Measurements from ENCODE around the gene TASP1.

Gene TASP1

GRCh38 chr20:13554706-13555105 is 84.0 kb downstream of the TASP1 start:
- H3K4me3 Mint-ChIP-seq = no peak overlapping the region
- H3K4me1 Mint-ChIP-seq = no peaks in the 10 kb centered on the region
- no peaks in the 10 kb centered on the region for H3K27me3 Mint-ChIP-seq
- H3K9me3 Mint-ChIP-seq = no peaks in the 10 kb centered on the region
- peaks cover 27% of the 10 kb centered on the region for H3K36me3 Mint-ChIP-seq
- no peak overlapping the region for H3K27ac Mint-ChIP-seq

GRCh38 chr20:13554076-13554475 is 84.7 kb downstream of the TASP1 start:
- no peaks in the 10 kb centered on the region for H3K4me1 Mint-ChIP-seq
- no peaks in the 10 kb centered on the region for H3K27me3 Mint-ChIP-seq
- H3K27ac Mint-ChIP-seq = no peak overlapping the region

GRCh38 chr20:13552061-13552460 is 86.7 kb downstream of the TASP1 start:
- Mint-ChIP-seq H3K9me3 (no peaks in the 10 kb centered on the region), H3K4me1 (no peaks in the 10 kb centered on the region), H3K36me3 (peaks cover 20% of the 10 kb centered on the region), H3K4me3 (no peak overlapping the region), H3K27ac (no peak overlapping the region), H3K27me3 (no peaks in the 10 kb centered on the region)

More at GRCh38 chr20:13554076-13554475, 84.7 kb downstream of the TASP1 start:
- Mint-ChIP-seq H3K9me3 (no peaks in the 10 kb centered on the region), H3K36me3 (peaks cover 25% of the 10 kb centered on the region), H3K4me3 (no peak overlapping the region)

GRCh38 chr20:13549451-13549850 is 89.3 kb downstream of the TASP1 start:
- no peak overlapping the region for H3K27ac Mint-ChIP-seq
- H3K36me3 Mint-ChIP-seq = peaks cover 10% of the 10 kb centered on the region
- H3K4me1 Mint-ChIP-seq = no peaks in the 10 kb centered on the region
- no peaks in the 10 kb centered on the region for H3K9me3 Mint-ChIP-seq
- H3K4me3 Mint-ChIP-seq = no peak overlapping the region
- no peaks in the 10 kb centered on the region for H3K27me3 Mint-ChIP-seq

- Mint-ChIP-seq H3K4me3 (no peak overlapping the region), H3K9me3 (no peaks in the 10 kb centered on the region), H3K27ac (no peak overlapping the region), H3K4me1 (no peaks in the 10 kb centered on the region), H3K27me3 (no peaks in the 10 kb centered on the region), H3K36me3 (peaks cover 3% of the 10 kb centered on the region)
Measured at GRCh38 chr20:13546497-13547131, 92.1 kb downstream of the TASP1 start.

GRCh38 chr20:13545790-13546189 is 92.9 kb downstream of the TASP1 start:
- Mint-ChIP-seq H3K27me3 (no peaks in the 10 kb centered on the region), H3K36me3 (peaks cover 3% of the 10 kb centered on the region), H3K4me3 (no peak overlapping the region), H3K9me3 (no peaks in the 10 kb centered on the region), H3K4me1 (no peaks in the 10 kb centered on the region), H3K27ac (no peak overlapping the region)

- Mint-ChIP-seq H3K27ac (no peak overlapping the region), H3K36me3 (peaks cover 3% of the 10 kb centered on the region), H3K4me3 (no peak overlapping the region), H3K9me3 (no peaks in the 10 kb centered on the region), H3K4me1 (no peaks in the 10 kb centered on the region), H3K27me3 (no peaks in the 10 kb centered on the region)
Measured at GRCh38 chr20:13543783-13544182, 94.9 kb downstream of the TASP1 start.

- Mint-ChIP-seq H3K36me3 (peaks cover 12% of the 10 kb centered on the region), H3K4me1 (no peaks in the 10 kb centered on the region), H3K27ac (no peak overlapping the region), H3K27me3 (no peaks in the 10 kb centered on the region), H3K9me3 (no peaks in the 10 kb centered on the region), H3K4me3 (no peak overlapping the region)
Measured at GRCh38 chr20:13535627-13536026, 103.1 kb downstream of the TASP1 start.

GRCh38 chr20:13533946-13534345 is 104.8 kb downstream of the TASP1 start:
- H3K27me3 Mint-ChIP-seq = no peaks in the 10 kb centered on the region
- H3K4me3 Mint-ChIP-seq = no peak overlapping the region
- H3K4me1 Mint-ChIP-seq = no peaks in the 10 kb centered on the region
- H3K9me3 Mint-ChIP-seq = no peaks in the 10 kb centered on the region
- no peak overlapping the region for H3K27ac Mint-ChIP-seq
- peaks cover 15% of the 10 kb centered on the region for H3K36me3 Mint-ChIP-seq

- Mint-ChIP-seq H3K27me3 (no peaks in the 10 kb centered on the region), H3K4me1 (no peaks in the 10 kb centered on the region), H3K27ac (no peak overlapping the region), H3K36me3 (peaks cover 35% of the 10 kb centered on the region), H3K4me3 (no peak overlapping the region), H3K9me3 (no peaks in the 10 kb centered on the region)
Measured at GRCh38 chr20:13530146-13530545, 108.6 kb downstream of the TASP1 start.

- H3K4me1 Mint-ChIP-seq = no peaks in the 10 kb centered on the region
- H3K27me3 Mint-ChIP-seq = no peaks in the 10 kb centered on the region
- H3K27ac Mint-ChIP-seq = no peak overlapping the region
- no peak overlapping the region for H3K4me3 Mint-ChIP-seq
- H3K9me3 Mint-ChIP-seq = peaks cover 9% of the 10 kb centered on the region
- H3K36me3 Mint-ChIP-seq = peaks cover 48% of the 10 kb centered on the region
Measured at GRCh38 chr20:13526551-13526950, 112.2 kb downstream of the TASP1 start.

- H3K9me3 Mint-ChIP-seq = peaks cover 9% of the 10 kb centered on the region
- no peaks in the 10 kb centered on the region for H3K4me1 Mint-ChIP-seq
- no peak overlapping the region for H3K4me3 Mint-ChIP-seq
- no peak overlapping the region for H3K27ac Mint-ChIP-seq
- peaks cover 46% of the 10 kb centered on the region for H3K36me3 Mint-ChIP-seq
- H3K27me3 Mint-ChIP-seq = no peaks in the 10 kb centered on the region
Measured at GRCh38 chr20:13525225-13525940, 113.3 kb downstream of the TASP1 start.

- Mint-ChIP-seq H3K27ac (no peak overlapping the region), H3K4me3 (no peak overlapping the region), H3K9me3 (peaks cover 9% of the 10 kb centered on the region), H3K4me1 (no peaks in the 10 kb centered on the region), H3K36me3 (peaks cover 47% of the 10 kb centered on the region), H3K27me3 (no peaks in the 10 kb centered on the region)
Measured at GRCh38 chr20:13524339-13524738, 114.4 kb downstream of the TASP1 start.

- Mint-ChIP-seq H3K27ac (no peak overlapping the region), H3K4me3 (no peak overlapping the region), H3K4me1 (peaks cover 20% of the 10 kb centered on the region), H3K27me3 (no peaks in the 10 kb centered on the region), H3K9me3 (peaks cover 21% of the 10 kb centered on the region), H3K36me3 (peaks cover 51% of the 10 kb centered on the region)
Measured at GRCh38 chr20:13517831-13518230, 120.9 kb downstream of the TASP1 start.

GRCh38 chr20:13515796-13516558 is 122.8 kb downstream of the TASP1 start:
- H3K27ac Mint-ChIP-seq = no peak overlapping the region
- peaks cover 12% of the 10 kb centered on the region for H3K9me3 Mint-ChIP-seq
- H3K4me3 Mint-ChIP-seq = no peak overlapping the region
- H3K36me3 Mint-ChIP-seq = peaks cover 48% of the 10 kb centered on the region
- H3K27me3 Mint-ChIP-seq = no peaks in the 10 kb centered on the region
- H3K4me1 Mint-ChIP-seq = peaks cover 20% of the 10 kb centered on the region

GRCh38 chr20:13515291-13515690 is 123.4 kb downstream of the TASP1 start:
- no peaks in the 10 kb centered on the region for H3K27me3 Mint-ChIP-seq
- peaks cover 12% of the 10 kb centered on the region for H3K9me3 Mint-ChIP-seq
- peaks cover 20% of the 10 kb centered on the region for H3K4me1 Mint-ChIP-seq
- H3K36me3 Mint-ChIP-seq = peaks cover 53% of the 10 kb centered on the region
- H3K27ac Mint-ChIP-seq = no peak overlapping the region
- H3K4me3 Mint-ChIP-seq = no peak overlapping the region

Data from activated naive CD4-positive, alpha-beta T cell treated with anti-CD3 and anti-CD28 coated beads, Interleukin-2, amount 50 U/mL, for 24 hours (primary cell).